ENCODE data around the gene COQ10B.

COQ10B gene

GRCh38 chr2:197434541-197435513 is 18.5 kb upstream of the COQ10B start, which contains the start of gene SF3B1:
SF3B1 (minus strand) TSS chr2:197435028; CDS start chr2:197434999, 29 bp downstream.
- Histone ChIP-seq H3K79me2 (ENCODE audit: insufficient read depth, low read length) (peaks cover 50% of the 10 kb centered on the region), H3F3A (ENCODE audit: insufficient read depth, low read length) (no peaks in the 10 kb centered on the region), H4K20me1 (ENCODE audit: insufficient read depth, low read length) (no peaks in the 10 kb centered on the region), H3K36me3 (ENCODE audit: insufficient read depth, low read length) (peaks cover 1% of the 10 kb centered on the region; the same call in 1 of the 2 replicates), H3K27me3 (ENCODE audit: insufficient read depth, low read length) (no peaks in the 10 kb centered on the region), H3K4me2 (ENCODE audit: low read length) (peak within 1 kb of the TSS; percentile 100), H2AFZ (ENCODE audit: low read length) (no peak within 1 kb of the TSS), H3K4me3 (ENCODE audit: low read depth, low read length, poor library complexity, severe bottlenecking) (peak within 1 kb of the TSS; percentile 93), H3K4me1 (ENCODE audit: insufficient read depth, low read length, severe bottlenecking) (peaks cover 48% of the 10 kb centered on the region), H3K9ac (ENCODE audit: low read length) (peak within 1 kb of the TSS; percentile 97), H3K9me2 (ENCODE audit: low read depth, low read length) (no peaks in the 10 kb centered on the region), H3K9me3 (ENCODE audit: low read length) (no peaks in the 10 kb centered on the region), H3K27ac (ENCODE audit: low read depth, low read length, poor library complexity, severe bottlenecking) (peak within 1 kb of the TSS; percentile 78)
- no peak for TF ChIP-seq EZH2 (IDR thresholded peaks at IDR 0.05; ENCODE audit: borderline replicate concordance, low read length)
- TF ChIP-seq, protein P1, sequence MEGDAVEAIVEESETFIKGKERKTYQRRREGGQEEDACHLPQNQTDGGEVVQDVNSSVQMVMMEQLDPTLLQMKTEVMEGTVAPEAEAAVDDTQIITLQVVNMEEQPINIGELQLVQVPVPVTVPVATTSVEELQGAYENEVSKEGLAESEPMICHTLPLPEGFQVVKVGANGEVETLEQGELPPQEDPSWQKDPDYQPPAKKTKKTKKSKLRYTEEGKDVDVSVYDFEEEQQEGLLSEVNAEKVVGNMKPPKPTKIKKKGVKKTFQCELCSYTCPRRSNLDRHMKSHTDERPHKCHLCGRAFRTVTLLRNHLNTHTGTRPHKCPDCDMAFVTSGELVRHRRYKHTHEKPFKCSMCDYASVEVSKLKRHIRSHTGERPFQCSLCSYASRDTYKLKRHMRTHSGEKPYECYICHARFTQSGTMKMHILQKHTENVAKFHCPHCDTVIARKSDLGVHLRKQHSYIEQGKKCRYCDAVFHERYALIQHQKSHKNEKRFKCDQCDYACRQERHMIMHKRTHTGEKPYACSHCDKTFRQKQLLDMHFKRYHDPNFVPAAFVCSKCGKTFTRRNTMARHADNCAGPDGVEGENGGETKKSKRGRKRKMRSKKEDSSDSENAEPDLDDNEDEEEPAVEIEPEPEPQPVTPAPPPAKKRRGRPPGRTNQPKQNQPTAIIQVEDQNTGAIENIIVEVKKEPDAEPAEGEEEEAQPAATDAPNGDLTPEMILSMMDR (IDR thresholded peaks at IDR 0.05; ENCODE audit: low read length): no peak

- Histone ChIP-seq H3K9me3 (ENCODE audit: low read length) (no peaks in the 10 kb centered on the region), H3K79me2 (ENCODE audit: insufficient read depth, low read length) (peaks cover 40% of the 10 kb centered on the region), H3K27me3 (ENCODE audit: insufficient read depth, low read length) (no peaks in the 10 kb centered on the region), H2AFZ (ENCODE audit: low read length) (no peak overlapping the region), H3F3A (ENCODE audit: insufficient read depth, low read length) (no peaks in the 10 kb centered on the region), H3K4me2 (ENCODE audit: low read length) (peak overlapping the region; percentile 93), H3K9me2 (ENCODE audit: low read depth, low read length) (no peaks in the 10 kb centered on the region), H3K27ac (ENCODE audit: low read depth, low read length, poor library complexity, severe bottlenecking) (peak overlapping the region; percentile 63), H3K4me3 (ENCODE audit: low read depth, low read length, poor library complexity, severe bottlenecking) (peak overlapping the region; percentile 93), H3K4me1 (ENCODE audit: insufficient read depth, low read length, severe bottlenecking) (peaks cover 39% of the 10 kb centered on the region), H3K9ac (ENCODE audit: low read length) (peak overlapping the region; percentile 83), H4K20me1 (ENCODE audit: insufficient read depth, low read length) (no peaks in the 10 kb centered on the region), H3K36me3 (ENCODE audit: insufficient read depth, low read length) (no peaks in the 10 kb centered on the region)
- TF ChIP-seq, protein P1 (IDR thresholded peaks at IDR 0.05; ENCODE audit: low read length): no peak
- TF ChIP-seq EZH2 (IDR thresholded peaks at IDR 0.05; ENCODE audit: borderline replicate concordance, low read length): no peak
Measured at GRCh38 chr2:197435598-197436420, 17.5 kb upstream of the COQ10B start.

DNA sequence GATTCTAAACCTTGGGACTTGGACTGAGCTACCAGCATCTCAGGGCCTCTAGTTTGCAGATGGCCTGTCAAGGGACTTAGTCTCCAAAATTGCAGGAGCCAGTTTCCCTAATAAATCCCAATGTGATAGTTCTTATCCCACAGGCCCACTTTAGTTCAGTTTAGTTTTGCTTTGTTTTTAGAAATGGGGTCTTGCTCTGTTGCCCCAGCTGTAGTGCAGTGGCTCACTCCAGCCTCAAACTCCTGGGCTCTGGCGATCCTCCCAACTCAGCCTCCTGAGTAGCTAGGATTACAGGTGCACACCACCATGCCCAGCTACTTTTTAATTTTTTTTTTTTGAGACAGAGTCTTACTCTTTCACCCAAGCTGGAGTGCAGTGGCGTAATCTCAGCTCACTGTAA is 16.0 kb upstream of the COQ10B start:
- H2AFZ ChIP-seq (ENCODE audit: low read length): no peak overlapping the region
- H4K20me1 ChIP-seq (ENCODE audit: insufficient read depth, low read length): no peaks in the 10 kb centered on the region
- H3K4me3 ChIP-seq (ENCODE audit: low read depth, low read length, poor library complexity, severe bottlenecking): no peak overlapping the region
- peaks cover 24% of the 10 kb centered on the region for H3K79me2 ChIP-seq (ENCODE audit: insufficient read depth, low read length)
- no peaks in the 10 kb centered on the region for H3K9me3 ChIP-seq (ENCODE audit: low read length)
- no peaks in the 10 kb centered on the region for H3K36me3 ChIP-seq (ENCODE audit: insufficient read depth, low read length)
- H3K27me3 ChIP-seq (ENCODE audit: insufficient read depth, low read length): no peaks in the 10 kb centered on the region
- H3K4me2 ChIP-seq (ENCODE audit: low read length): no peak overlapping the region
- no peak overlapping the region for H3K9ac ChIP-seq (ENCODE audit: low read length)
- H3F3A ChIP-seq (ENCODE audit: insufficient read depth, low read length): no peaks in the 10 kb centered on the region
- peaks cover 23% of the 10 kb centered on the region for H3K4me1 ChIP-seq (ENCODE audit: insufficient read depth, low read length, severe bottlenecking)
- H3K9me2 ChIP-seq (ENCODE audit: low read depth, low read length): no peaks in the 10 kb centered on the region
- no peak for TF ChIP-seq EZH2 (IDR thresholded peaks at IDR 0.05; ENCODE audit: borderline replicate concordance, low read length)
- TF ChIP-seq, protein P1 (IDR thresholded peaks at IDR 0.05; ENCODE audit: low read length): no peak
- no peak overlapping the region for H3K27ac ChIP-seq (ENCODE audit: low read depth, low read length, poor library complexity, severe bottlenecking)
